Middle frontal gyrus (tissue), 1 donor: ENCODE results near the gene PFKL.

Experiments
- DNase-seq: peaks from one replicate; pipeline ENCODE4 v3.0.0-alpha.2; 2015; ENCODE audit warnings: low spot score; ENCODE audit errors: extremely low spot score

PFKL gene

GRCh38 chr21:44326716-44327602 lies 27.1 kb downstream of the PFKL start:
- DNase-seq, result no peak

- no peak for DNase-seq
These were observed 27.7 kb downstream of the PFKL start for GRCh38 chr21:44327603-44327974.

- DNase-seq, result no peak
These were observed 28.5 kb downstream of the PFKL start for GRCh38 chr21:44328242-44328895.

GRCh38 chr21:44329086-44329889 lies 29.4 kb downstream of the PFKL start:
- DNase-seq, result no peak

GRCh38 chr21:44329971-44330681 lies 30.3 kb downstream of the PFKL start:
- DNase-seq, result no peak

- DNase-seq, result no peak
These were observed 30.8 kb downstream of the PFKL start for GRCh38 chr21:44330698-44331097.

- no peak for DNase-seq
These were observed 31.4 kb downstream of the PFKL start for GRCh38 chr21:44331209-44331608.

- no peak for DNase-seq
These were observed 31.9 kb downstream of the PFKL start for GRCh38 chr21:44331650-44332307.

GRCh38 chr21:44332383-44332782 lies 32.5 kb downstream of the PFKL start:
- DNase-seq, result no peak

GRCh38 chr21:44332965-44333364 lies 33.1 kb downstream of the PFKL start:
- no peak for DNase-seq

GRCh38 chr21:44333509-44334328 lies 33.9 kb downstream of the PFKL start:
- DNase-seq, result no peak

- no peak for DNase-seq
These were observed 34.6 kb downstream of the PFKL start for GRCh38 chr21:44334329-44335030.

GRCh38 chr21:44335266-44336059 lies 35.6 kb downstream of the PFKL start:
- no peak for DNase-seq

- DNase-seq, result no peak
These were observed 37.6 kb downstream of the PFKL start for GRCh38 chr21:44337449-44337848.

GRCh38 chr21:44337941-44338895 lies 38.4 kb downstream of the PFKL start:
- DNase-seq, result no peak

- DNase-seq, result peak; percentile 93
These were observed 39.4 kb downstream of the PFKL start, which contains the start of gene CFAP410 for GRCh38 chr21:44338971-44339910. CFAP410 (minus strand) TSS chr21:44339390; CDS start chr21:44339194, 196 bp downstream.
